ENCODE data around the gene KIAA0753. TPM values are rescaled to one million over a fixed set of nuclear protein-coding genes. Genes with fewer than 3 reads are reported as not detected.
A peak's percentile ranks its signal among the peaks of the same experiment; 100 is the strongest.
"Not testable (repeated sequence)": the region's sequence is repeated elsewhere in the genome, so short reads cannot be mapped to it uniquely, and the experiment has no call there.

Gene KIAA0753
- total RNA-seq, 6 donors from 2014 or later = 12.4 to 58.7 (median 19.7) TPM

DNA sequence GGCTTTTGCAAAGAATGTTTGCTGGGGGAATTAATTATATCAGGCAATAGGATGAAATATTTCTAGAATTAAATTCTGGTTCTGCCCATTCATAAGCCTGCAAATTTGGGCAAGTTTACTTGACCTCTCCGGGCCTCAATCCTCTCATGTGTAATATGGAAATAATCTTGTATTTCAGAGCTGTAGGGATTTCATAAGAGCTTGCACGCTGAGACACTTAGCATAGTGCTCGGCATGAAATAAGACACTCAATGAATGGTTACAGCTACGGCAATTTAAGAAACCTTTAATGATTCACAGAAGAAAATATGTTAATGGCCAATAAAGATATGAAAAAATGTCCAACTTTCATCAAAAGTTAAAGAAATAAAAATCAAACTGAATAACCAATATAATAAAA is 43.6 kb downstream of the KIAA0753 start:
- no peak for ATAC-seq (ENCODE audit: low FRiP score in 2 of 2)
- WGBS, 2 donors = 65 to 84% methylated on average over 4 of the region's 4 CpGs
- Histone ChIP-seq H3K27ac (no peak overlapping the region), H3K9me3 (no peaks in the 10 kb centered on the region), H3K36me3 (peaks cover 11 to 55% (median 29%) of the 10 kb centered on the region in 4 donors), H3K4me1 (peaks cover 27 to 41% (median 29%) of the 10 kb centered on the region in 4 donors), H3K4me3 (no peak overlapping the region), H3K27me3 (no peaks in the 10 kb centered on the region)
- TF ChIP-seq, protein P1, sequence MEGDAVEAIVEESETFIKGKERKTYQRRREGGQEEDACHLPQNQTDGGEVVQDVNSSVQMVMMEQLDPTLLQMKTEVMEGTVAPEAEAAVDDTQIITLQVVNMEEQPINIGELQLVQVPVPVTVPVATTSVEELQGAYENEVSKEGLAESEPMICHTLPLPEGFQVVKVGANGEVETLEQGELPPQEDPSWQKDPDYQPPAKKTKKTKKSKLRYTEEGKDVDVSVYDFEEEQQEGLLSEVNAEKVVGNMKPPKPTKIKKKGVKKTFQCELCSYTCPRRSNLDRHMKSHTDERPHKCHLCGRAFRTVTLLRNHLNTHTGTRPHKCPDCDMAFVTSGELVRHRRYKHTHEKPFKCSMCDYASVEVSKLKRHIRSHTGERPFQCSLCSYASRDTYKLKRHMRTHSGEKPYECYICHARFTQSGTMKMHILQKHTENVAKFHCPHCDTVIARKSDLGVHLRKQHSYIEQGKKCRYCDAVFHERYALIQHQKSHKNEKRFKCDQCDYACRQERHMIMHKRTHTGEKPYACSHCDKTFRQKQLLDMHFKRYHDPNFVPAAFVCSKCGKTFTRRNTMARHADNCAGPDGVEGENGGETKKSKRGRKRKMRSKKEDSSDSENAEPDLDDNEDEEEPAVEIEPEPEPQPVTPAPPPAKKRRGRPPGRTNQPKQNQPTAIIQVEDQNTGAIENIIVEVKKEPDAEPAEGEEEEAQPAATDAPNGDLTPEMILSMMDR (IDR thresholded peaks at IDR 0.05) = no peak
- TF ChIP-seq EP300 (IDR thresholded peaks at IDR 0.05) (no peak), POLR2AphosphoS5 (IDR thresholded peaks at IDR 0.05) (no peak), POLR2A (IDR thresholded peaks at IDR 0.05) (no peak)
- DNase-seq = no peak

DNA sequence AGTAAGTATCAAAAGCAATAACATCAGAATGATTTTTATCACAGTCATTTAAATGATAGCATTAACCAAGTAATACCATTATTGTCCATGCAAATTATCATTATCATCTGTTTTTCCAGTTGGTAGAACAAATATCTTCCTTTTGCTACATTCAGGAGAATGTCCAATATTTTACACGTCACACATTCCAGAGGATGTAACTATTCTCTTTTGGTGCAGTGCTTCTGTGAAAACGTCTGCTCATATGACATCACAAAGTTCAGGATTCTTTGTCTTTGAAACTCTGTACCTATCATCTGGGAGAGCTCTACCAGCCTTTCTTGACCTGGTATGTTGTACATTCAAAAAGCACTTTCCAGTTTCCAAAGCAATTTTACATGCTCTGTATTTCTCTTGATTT is 44.0 kb downstream of the KIAA0753 start:
- Histone ChIP-seq H3K4me3 (no peak overlapping the region), H3K4me1 (peaks cover 27 to 41% (median 33%) of the 10 kb centered on the region in 4 donors), H3K36me3 (peaks cover 11 to 59% (median 27%) of the 10 kb centered on the region in 4 donors), H3K9me3 (no peaks in the 10 kb centered on the region), H3K27me3 (no peaks in the 10 kb centered on the region), H3K27ac (no peak overlapping the region)
- DNase-seq (no peak), ATAC-seq (ENCODE audit: low FRiP score in 2 of 2) (no peak)
- TF ChIP-seq EP300 (IDR thresholded peaks at IDR 0.05) = no peak
- TF ChIP-seq POLR2AphosphoS5 (IDR thresholded peaks at IDR 0.05) = no peak
- no peak for TF ChIP-seq POLR2A (IDR thresholded peaks at IDR 0.05)
- TF ChIP-seq, protein P1 (IDR thresholded peaks at IDR 0.05) = no peak
- WGBS, 2 donors = 79 to 80% methylated on average over 2 of the region's 2 CpGs

DNA sequence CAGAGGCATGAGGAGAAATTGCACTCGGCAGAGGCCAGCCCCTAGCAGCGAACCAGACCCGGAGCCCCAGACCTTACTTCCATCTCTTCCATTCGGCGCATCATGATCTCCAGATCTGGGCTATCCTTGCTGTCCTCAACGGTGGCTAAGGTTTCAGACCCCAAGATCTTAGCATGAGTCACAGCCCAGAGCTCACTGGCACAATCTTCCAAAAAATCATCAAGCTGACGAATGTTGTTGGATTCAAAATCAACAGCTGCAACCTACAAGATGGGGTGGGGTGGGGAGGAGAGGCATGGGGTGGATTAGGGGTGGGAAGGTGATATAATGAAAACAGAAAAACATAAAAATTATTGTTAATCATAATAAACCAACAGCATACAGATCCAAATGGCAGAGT is 44.4 kb downstream of the KIAA0753 start:
- ATAC-seq (ENCODE audit: low FRiP score in 2 of 2) = no peak
- Histone ChIP-seq H3K4me1 (peaks cover 27 to 41% (median 35%) of the 10 kb centered on the region in 4 donors), H3K27ac (no peak overlapping the region), H3K4me3 (no peak overlapping the region), H3K36me3 (peaks cover 11 to 62% (median 27%) of the 10 kb centered on the region in 4 donors), H3K27me3 (no peaks in the 10 kb centered on the region), H3K9me3 (no peaks in the 10 kb centered on the region)
- DNase-seq = no peak
- no peak for TF ChIP-seq POLR2AphosphoS5 (IDR thresholded peaks at IDR 0.05)
- no peak for TF ChIP-seq EP300 (IDR thresholded peaks at IDR 0.05)
- TF ChIP-seq POLR2A (IDR thresholded peaks at IDR 0.05) = no peak
- TF ChIP-seq, protein P1 (IDR thresholded peaks at IDR 0.05) = no peak
- WGBS, 2 donors = 94 to 99% methylated on average over 7 of the region's 7 CpGs

- peak in 1 of 2 donors; percentile 43 for DNase-seq
- H3K27ac ChIP-seq; ATAC-seq (ENCODE audit: low FRiP score in 2 of 2); H3K27me3 ChIP-seq; H3K9me3 ChIP-seq; H3K4me3 ChIP-seq: not testable (repeated sequence)
- 91 to 92% methylated on average over 10 to 14 of the region's 14 CpGs for WGBS, 2 donors
- Histone ChIP-seq H3K36me3 (peaks cover 18 to 73% (median 39%) of the 10 kb centered on the region in 4 donors), H3K4me1 (peaks cover 8 to 20% (median 15%) of the 10 kb centered on the region in 4 donors)
Measured at GRCh38 chr17:6593371-6593770, 47.1 kb downstream of the KIAA0753 start.

DNA sequence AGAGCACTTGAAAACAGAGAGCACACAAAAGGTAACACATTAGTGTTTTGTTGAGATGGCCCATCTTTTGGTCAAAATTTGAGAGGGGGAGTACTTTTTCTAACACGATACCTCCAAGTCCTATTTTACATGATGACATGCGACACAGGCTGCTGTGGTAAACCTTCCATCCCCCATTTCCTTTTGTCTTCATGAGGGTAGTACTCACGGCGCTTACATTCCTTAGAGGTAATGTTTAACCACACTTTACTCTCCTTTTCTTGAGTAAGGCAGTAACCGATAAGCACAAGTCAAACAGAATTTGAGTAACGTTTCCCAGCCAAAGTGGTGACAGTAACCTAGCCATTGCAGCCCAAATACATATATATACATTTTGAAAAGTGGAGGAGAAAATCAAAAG is 48.3 kb downstream of the KIAA0753 start:
- Histone ChIP-seq H3K4me1 (peaks cover 0 to 10% (median 5%) of the 10 kb centered on the region in 4 donors), H3K9me3 (no peaks in the 10 kb centered on the region), H3K27ac (peak overlapping the region in 3 of 4 donors; percentile 45 to 78 (median 46)), H3K36me3 (peaks cover 18 to 84% (median 41%) of the 10 kb centered on the region in 4 donors), H3K4me3 (no peak overlapping the region), H3K27me3 (no peaks in the 10 kb centered on the region)
- DNase-seq (no peak), ATAC-seq (ENCODE audit: low FRiP score in 2 of 2) (peak; percentile 44 to 87)
- 66 to 67% methylated on average over 6 of the region's 6 CpGs for WGBS, 2 donors
- no peak for TF ChIP-seq POLR2AphosphoS5 (IDR thresholded peaks at IDR 0.05)
- no peak for TF ChIP-seq POLR2A (IDR thresholded peaks at IDR 0.05)
- TF ChIP-seq EP300 (IDR thresholded peaks at IDR 0.05) = no peak
- TF ChIP-seq, protein P1 (IDR thresholded peaks at IDR 0.05) = no peak
